Measurements from ENCODE around the gene RITA1. TPM values are rescaled to one million over a fixed set of nuclear protein-coding genes. Genes with fewer than 3 reads are reported as not detected.

The RITA1 gene
- total and polyA plus RNA-seq, 4 donors, result 9.1 to 19.7 (median 14.3) TPM

DNA sequence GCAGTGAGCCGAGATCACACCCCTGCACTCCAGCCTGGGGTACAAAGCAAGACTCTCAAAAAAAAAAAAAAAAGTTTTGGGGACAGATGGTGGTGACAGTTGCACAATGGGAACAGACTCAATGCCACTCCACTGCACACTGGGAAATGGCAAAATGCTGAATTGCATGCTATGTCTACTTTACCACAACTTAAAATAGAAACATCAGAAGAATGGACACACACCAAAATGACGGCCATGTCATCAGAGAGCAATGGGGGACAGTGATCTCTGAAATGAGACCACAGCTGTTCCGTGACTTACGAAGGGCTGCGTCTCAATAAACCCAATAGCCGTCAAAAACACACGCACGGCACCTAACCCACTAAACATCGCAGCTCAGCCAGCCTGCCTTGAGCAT, 14.0 kb upstream of the RITA1 start:
- DNase-seq, result no peak
- Histone ChIP-seq H3K27ac (ENCODE audit: low read depth in 1 of 2, low read length in 1 of 2) (no peak overlapping the region), H3K36me3 (ENCODE audit: control insufficient read depth in 4 of 4, insufficient read depth in 4 of 4, low read length in 4 of 4) (peaks cover 38 to 59% (median 44%) of the 10 kb centered on the region in 4 donors), H3K4me3 (no peak overlapping the region), H3K9ac (ENCODE audit: insufficient read depth in 1 of 2, low read length in 2 of 2) (no peak overlapping the region), H3K27me3 (ENCODE audit: control insufficient read depth in 3 of 3, insufficient read depth in 3 of 3, low read length in 2 of 3) (no peaks in the 10 kb centered on the region), H3K4me1 (ENCODE audit: control insufficient read depth in 5 of 5, insufficient read depth in 5 of 5, low read length in 5 of 5) (no peaks in the 10 kb centered on the region), H3K9me3 (ENCODE audit: control insufficient read depth in 4 of 4, insufficient read depth in 3 of 4, low read length in 3 of 4) (peaks cover 0 to 2% (median 0%) of the 10 kb centered on the region in 4 donors)
- TF ChIP-seq, protein P1, sequence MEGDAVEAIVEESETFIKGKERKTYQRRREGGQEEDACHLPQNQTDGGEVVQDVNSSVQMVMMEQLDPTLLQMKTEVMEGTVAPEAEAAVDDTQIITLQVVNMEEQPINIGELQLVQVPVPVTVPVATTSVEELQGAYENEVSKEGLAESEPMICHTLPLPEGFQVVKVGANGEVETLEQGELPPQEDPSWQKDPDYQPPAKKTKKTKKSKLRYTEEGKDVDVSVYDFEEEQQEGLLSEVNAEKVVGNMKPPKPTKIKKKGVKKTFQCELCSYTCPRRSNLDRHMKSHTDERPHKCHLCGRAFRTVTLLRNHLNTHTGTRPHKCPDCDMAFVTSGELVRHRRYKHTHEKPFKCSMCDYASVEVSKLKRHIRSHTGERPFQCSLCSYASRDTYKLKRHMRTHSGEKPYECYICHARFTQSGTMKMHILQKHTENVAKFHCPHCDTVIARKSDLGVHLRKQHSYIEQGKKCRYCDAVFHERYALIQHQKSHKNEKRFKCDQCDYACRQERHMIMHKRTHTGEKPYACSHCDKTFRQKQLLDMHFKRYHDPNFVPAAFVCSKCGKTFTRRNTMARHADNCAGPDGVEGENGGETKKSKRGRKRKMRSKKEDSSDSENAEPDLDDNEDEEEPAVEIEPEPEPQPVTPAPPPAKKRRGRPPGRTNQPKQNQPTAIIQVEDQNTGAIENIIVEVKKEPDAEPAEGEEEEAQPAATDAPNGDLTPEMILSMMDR (IDR thresholded peaks at IDR 0.05; ENCODE audit: control extremely low read depth, extremely low read depth), result no peak
- 97% methylated on average over 9 of the region's 9 CpGs for WGBS, 2 donors
- no peak for ATAC-seq (ENCODE audit: insufficient read depth, low FRiP score)

DNA sequence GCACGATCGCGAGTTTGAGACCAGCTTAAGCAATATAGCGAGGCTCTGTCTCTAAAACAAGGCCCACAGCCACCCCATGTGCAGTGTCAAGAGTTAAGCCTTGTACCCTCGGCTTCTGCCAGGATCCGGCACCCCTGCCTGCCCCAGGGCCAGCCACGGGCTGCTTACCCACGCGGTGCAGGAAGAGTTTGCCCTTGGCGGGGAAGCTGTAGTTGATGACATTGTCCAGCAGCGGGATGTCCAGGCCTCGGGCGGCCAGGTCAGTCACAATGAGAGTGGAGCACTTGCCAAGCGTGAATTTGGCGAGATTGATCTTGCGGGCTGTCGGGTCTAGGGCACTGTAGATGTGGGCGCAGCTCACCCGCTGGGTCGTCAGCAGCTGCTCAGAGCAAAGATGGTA, 13.3 kb upstream of the RITA1 start:
- DNase-seq (no peak), ATAC-seq (ENCODE audit: insufficient read depth, low FRiP score) (no peak)
- WGBS, 2 donors, result 96 to 97% methylated on average over 20 of the region's 20 CpGs
- Histone ChIP-seq H3K9me3 (ENCODE audit: control insufficient read depth in 4 of 4, insufficient read depth in 3 of 4, low read length in 3 of 4) (peaks cover 0 to 4% (median 3%) of the 10 kb centered on the region in 4 donors), H3K9ac (ENCODE audit: insufficient read depth in 1 of 2, low read length in 2 of 2) (no peak overlapping the region), H3K27ac (ENCODE audit: low read depth in 1 of 2, low read length in 1 of 2) (no peak overlapping the region), H3K36me3 (ENCODE audit: control insufficient read depth in 4 of 4, insufficient read depth in 4 of 4, low read length in 4 of 4) (peaks cover 45 to 65% (median 50%) of the 10 kb centered on the region in 4 donors), H3K27me3 (ENCODE audit: control insufficient read depth in 3 of 3, insufficient read depth in 3 of 3, low read length in 2 of 3) (no peaks in the 10 kb centered on the region), H3K4me1 (ENCODE audit: control insufficient read depth in 5 of 5, insufficient read depth in 5 of 5, low read length in 5 of 5) (no peaks in the 10 kb centered on the region), H3K4me3 (no peak overlapping the region)
- TF ChIP-seq, protein P1 (IDR thresholded peaks at IDR 0.05; ENCODE audit: control extremely low read depth, extremely low read depth), result no peak

DNA sequence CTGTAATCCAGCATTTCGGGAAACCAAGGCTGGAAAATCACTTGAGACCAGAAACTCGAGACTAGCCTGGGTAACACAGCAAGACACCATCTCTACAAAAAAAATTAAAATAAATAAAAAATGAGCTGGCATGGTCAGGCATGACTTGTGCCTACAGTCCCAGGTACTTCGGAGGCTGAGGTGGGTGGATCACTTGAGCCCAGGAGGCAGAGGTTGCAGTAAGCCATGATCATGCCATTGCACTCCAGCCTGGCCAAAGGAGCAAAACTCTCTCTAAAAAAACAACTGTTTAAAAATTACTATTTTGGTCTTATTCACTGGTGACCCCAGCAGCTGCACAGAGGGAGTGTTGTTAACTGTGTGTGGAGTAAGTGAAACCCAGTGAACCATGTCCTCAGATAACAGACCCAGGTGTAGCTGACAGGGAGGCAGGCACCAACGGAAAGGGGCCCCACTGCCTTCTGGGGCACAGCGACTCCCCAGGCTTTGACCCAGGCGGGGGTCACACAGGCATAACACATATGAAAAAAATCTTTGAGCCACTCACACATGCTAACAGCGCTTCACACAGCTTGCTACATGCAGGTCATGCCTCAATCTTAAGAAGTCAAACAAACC, 12.3 kb upstream of the RITA1 start:
- H3K27me3 ChIP-seq (ENCODE audit: control insufficient read depth in 3 of 3, insufficient read depth in 3 of 3, low read length in 2 of 3), result no peaks in the 10 kb centered on the region
- no peak overlapping the region for H3K27ac ChIP-seq (ENCODE audit: low read depth in 1 of 2, low read length in 1 of 2)
- ATAC-seq (ENCODE audit: insufficient read depth, low FRiP score) (no peak), DNase-seq (no peak)
- H3K4me3 ChIP-seq, result no peak overlapping the region
- TF ChIP-seq, protein P1 (IDR thresholded peaks at IDR 0.05; ENCODE audit: control extremely low read depth, extremely low read depth), result no peak
- H3K9ac ChIP-seq (ENCODE audit: insufficient read depth in 1 of 2, low read length in 2 of 2), result no peak overlapping the region
- H3K4me1 ChIP-seq (ENCODE audit: control insufficient read depth in 5 of 5, insufficient read depth in 5 of 5, low read length in 5 of 5), result no peaks in the 10 kb centered on the region
- peaks cover 0 to 6% (median 6%) of the 10 kb centered on the region in 4 donors for H3K9me3 ChIP-seq (ENCODE audit: control insufficient read depth in 4 of 4, insufficient read depth in 3 of 4, low read length in 3 of 4)
- WGBS, 2 donors, result 93 to 95% methylated on average over 7 of the region's 7 CpGs
- peaks cover 52 to 63% (median 56%) of the 10 kb centered on the region in 4 donors for H3K36me3 ChIP-seq (ENCODE audit: control insufficient read depth in 4 of 4, insufficient read depth in 4 of 4, low read length in 4 of 4)
